Measurements from ENCODE around the gene GRK5. TPM values are rescaled to one million over a fixed set of nuclear protein-coding genes. Genes with fewer than 3 reads are reported as not detected.

The GRK5 gene
- polyA plus RNA-seq, 12 donors = 12.2 to 25.1 (median 21.3) TPM; not detected in 1

- no peak for DNase-seq
Observed at GRCh38 chr10:119502209-119502608, 294.8 kb downstream of the GRK5 start.

- no peak for DNase-seq
Observed at GRCh38 chr10:119502618-119503155, 295.3 kb downstream of the GRK5 start.

GRCh38 chr10:119503821-119504220, 296.4 kb downstream of the GRK5 start:
- DNase-seq = no peak

- no peak for DNase-seq
Observed at GRCh38 chr10:119504651-119505050, 297.3 kb downstream of the GRK5 start.

GRCh38 chr10:119505131-119505551, 297.8 kb downstream of the GRK5 start:
- DNase-seq = peak; percentile 93

Other genes starting within 250 kb of the GRK5 start
- gene NANOS1, start 177.9 kb upstream of the GRK5 start, polyA plus RNA-seq (ENCODE audit: insufficient read length in 12 of 12) = 1 to 10 TPM in 11 of 12 donors, not detected in 1; 3.6 to 8.7 (median 5.9) TPM
- gene EIF3A, start 126.8 kb upstream of the GRK5 start, polyA plus RNA-seq (ENCODE audit: insufficient read length in 12 of 12) = 100 to 1,000 TPM in 11 of 12 donors, not detected in 1; 130 to 173 (median 140) TPM
- 10 to 100 TPM in 11 of 12 donors, not detected in 1; 29.2 to 58.1 (median 36.8) TPM for gene DENND10, start 103.5 kb upstream of the GRK5 start, polyA plus RNA-seq (ENCODE audit: insufficient read length in 12 of 12)
- 10 to 100 TPM in 11 of 12 donors, not detected in 1; 19.6 to 35.2 (median 26.1) TPM for gene SFXN4, start 41.9 kb upstream of the GRK5 start, polyA plus RNA-seq (ENCODE audit: insufficient read length in 12 of 12)
- gene PRDX3, start 28.8 kb upstream of the GRK5 start, polyA plus RNA-seq (ENCODE audit: insufficient read length in 12 of 12) = 100 to 1,000 TPM in 10 of 12 donors, 10 to 100 TPM in 1, not detected in 1; 68.4 to 171 (median 159) TPM

Data from muscle of arm (tissue), 12 donors.